Mesodermal cell (in vitro differentiated cells): ENCODE measurements around the gene PWWP2B.

Source experiments
- H3K27ac ChIP-seq: 2 replicates; pipeline ENCODE4 v1.7.0; 2013; ENCODE audit warnings: mild to moderate bottlenecking, low read depth, low read length, moderate library complexity; ENCODE audit not compliant: severe bottlenecking
- H3K36me3 ChIP-seq: 2 replicates; pipeline ENCODE4 v1.7.1; 2013; ENCODE audit warnings: mild to moderate bottlenecking, low read length, moderate library complexity; ENCODE audit not compliant: control insufficient read depth, insufficient read depth
- H3K4me1 ChIP-seq: one replicate; pipeline ENCODE4 v1.7.1; 2013; ENCODE audit warnings: mild to moderate bottlenecking, low read length; ENCODE audit not compliant: insufficient read depth, control insufficient read depth, poor library complexity, severe bottlenecking
- H3K4me3 ChIP-seq: 2 replicates; pipeline ENCODE4 v1.7.0; 2013; ENCODE audit warnings: low read length, control low read depth, mild to moderate bottlenecking; ENCODE audit not compliant: insufficient read depth, poor library complexity, severe bottlenecking; ENCODE audit errors: extremely low read depth
- H3K9me3 ChIP-seq: 2 replicates; pipeline ENCODE4 v1.7.1; 2013; ENCODE audit warnings: mild to moderate bottlenecking, low read length, moderate library complexity; ENCODE audit not compliant: control insufficient read depth
- WGBS, 2 experiments: methylation state at CpG; one replicate each; pipeline ENCODE4 v1.1.5; 2013; ENCODE audit warnings: missing lambda C conversion rate in 2 of 2; ENCODE audit not compliant: insufficient coverage in 2 of 2; 5-methylcytosine and 5-hydroxymethylcytosine counted together

Gene PWWP2B

DNA sequence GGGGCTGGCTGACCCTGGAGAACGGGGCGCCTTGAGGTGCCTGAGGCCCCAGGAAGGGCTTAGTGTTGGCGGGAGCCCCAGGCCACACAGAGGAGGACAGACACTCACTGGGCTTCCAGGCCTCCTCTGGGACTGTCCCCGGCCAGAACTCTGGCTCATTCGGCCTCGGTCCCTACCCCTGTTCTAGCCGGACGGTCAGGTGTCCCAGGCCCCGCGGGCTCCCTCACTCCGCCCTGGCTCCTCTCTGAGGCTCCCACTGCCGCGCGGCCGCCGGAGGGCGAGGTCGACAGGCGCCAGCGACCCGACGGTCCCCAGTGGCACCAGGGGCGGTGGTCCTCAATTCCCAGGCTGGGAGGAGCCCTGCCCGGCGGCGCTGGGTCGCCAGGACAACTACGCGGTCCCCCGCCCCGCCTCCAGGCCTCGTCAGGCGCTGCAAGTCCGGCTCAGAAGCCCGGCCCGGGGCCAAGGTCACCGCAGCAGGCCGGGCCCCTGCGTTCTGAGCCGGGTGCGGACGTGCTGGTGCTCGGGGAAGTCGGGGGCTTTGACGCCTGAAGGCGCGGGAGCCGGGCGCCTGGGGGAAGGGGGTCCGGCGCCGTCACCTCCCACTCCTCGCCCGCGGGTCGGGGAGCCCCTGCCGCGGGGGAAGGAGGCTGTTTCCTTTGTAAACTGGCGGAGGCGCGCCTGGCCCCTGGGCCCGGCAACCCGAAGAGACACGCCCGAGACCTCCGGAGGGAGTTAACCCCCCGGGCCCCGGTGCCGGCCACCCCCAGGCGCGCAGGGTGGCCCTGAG is 1.1 kb upstream of the PWWP2B start:
- peaks cover 11% of the 10 kb centered on the region for H3K4me1 ChIP-seq
- WGBS, 2 experiments = 10 to 11% methylated on average over 70 to 71 of the region's 71 CpGs
- H3K36me3 ChIP-seq = no peaks in the 10 kb centered on the region
- H3K27ac ChIP-seq = peak overlapping the region; percentile 36
- no peaks in the 10 kb centered on the region for H3K9me3 ChIP-seq
- peak overlapping the region; percentile 49 for H3K4me3 ChIP-seq

GRCh38 chr10:132396494-132397035 is 435 bp upstream of the PWWP2B start:
- peaks cover 13% of the 10 kb centered on the region for H3K4me1 ChIP-seq
- no peaks in the 10 kb centered on the region for H3K36me3 ChIP-seq
- peak overlapping the region; percentile 49 for H3K4me3 ChIP-seq
- peak overlapping the region; percentile 36 for H3K27ac ChIP-seq
- WGBS, 2 experiments = 0% methylated on average over 16 to 30 of the region's 80 CpGs
- no peaks in the 10 kb centered on the region for H3K9me3 ChIP-seq

DNA sequence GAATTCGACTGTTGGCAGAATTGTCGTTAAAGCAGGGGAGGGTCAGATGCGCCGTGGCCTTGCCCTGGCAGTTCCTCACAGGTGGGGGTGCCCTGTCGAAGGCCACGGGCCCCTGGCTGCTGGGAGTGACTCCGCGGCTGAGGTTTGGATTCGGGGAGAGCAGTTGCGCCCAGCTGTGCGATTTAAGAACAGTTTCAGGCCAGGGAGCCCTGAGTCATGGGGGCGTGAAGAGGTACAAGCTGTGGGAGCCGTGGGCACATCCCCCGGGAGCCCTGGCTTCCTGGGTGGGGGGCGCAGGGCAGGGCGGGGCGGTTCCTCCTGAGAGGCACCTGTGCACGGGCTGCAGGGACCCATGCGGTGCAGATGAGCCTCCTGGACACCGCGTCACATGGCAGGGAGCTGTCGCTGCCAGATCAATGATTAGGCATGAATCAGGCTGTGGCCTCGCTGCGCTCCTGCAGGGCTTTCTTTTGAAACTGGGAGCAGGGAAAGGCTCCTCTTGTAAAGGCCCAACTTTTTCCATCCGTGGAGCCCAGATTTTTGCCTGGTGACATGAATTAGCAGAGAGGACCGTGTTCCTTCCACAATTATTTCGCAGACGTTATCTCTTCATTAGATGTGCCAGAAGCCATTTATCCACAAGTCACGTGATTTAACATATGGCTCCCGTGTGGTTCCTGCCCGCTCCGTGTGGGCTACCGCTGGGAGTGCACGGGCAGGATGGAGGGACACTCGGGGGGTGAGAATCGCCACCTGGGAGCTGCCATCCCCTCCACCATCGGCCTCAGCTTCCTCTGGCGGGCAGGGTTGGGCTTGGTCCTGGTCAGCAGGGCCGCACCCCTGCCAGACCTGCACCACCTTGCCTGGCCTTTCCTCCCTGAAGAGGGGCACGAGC is 918 bp downstream of the PWWP2B start:
- whole genome bisulfite sequencing, 2 experiments = 47 to 52% methylated on average over 35 to 40 of the region's 40 CpGs
- H3K4me3 ChIP-seq = peak overlapping the region; percentile 66

DNA sequence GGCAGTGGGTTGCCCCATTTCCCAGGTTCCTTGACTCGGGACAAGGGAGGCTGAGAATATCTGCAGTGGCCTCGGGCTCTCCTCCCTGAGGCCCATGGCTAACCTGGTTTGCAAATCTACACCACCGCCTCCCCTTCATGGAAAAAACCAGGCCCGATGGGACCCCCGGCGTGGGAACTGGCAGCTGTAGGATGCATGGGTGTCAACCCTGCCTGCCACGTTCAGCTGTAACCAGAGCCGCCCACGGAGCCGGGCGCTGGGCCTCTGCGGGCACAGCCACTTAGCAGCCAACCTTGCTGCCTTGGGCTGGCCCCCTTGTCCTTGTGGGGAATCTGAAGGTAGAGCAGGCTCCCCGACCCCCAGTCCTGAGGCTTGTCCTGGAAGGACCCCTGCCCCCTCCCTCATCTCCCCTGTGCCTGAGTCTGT is 1.6 kb downstream of the PWWP2B start:
- 90 to 92% methylated on average over 11 to 12 of the region's 13 CpGs for WGBS, 2 experiments
- no peak overlapping the region for H3K27ac ChIP-seq
- no peak overlapping the region for H3K4me3 ChIP-seq
- H3K9me3 ChIP-seq = no peaks in the 10 kb centered on the region
- H3K36me3 ChIP-seq = peaks cover 3% of the 10 kb centered on the region
- peaks cover 13% of the 10 kb centered on the region for H3K4me1 ChIP-seq

More for the DNA sequence above, 918 bp downstream of the PWWP2B start:
- no peak overlapping the region for H3K27ac ChIP-seq
- no peaks in the 10 kb centered on the region for H3K9me3 ChIP-seq
- no peaks in the 10 kb centered on the region for H3K36me3 ChIP-seq
- peaks cover 13% of the 10 kb centered on the region for H3K4me1 ChIP-seq

DNA sequence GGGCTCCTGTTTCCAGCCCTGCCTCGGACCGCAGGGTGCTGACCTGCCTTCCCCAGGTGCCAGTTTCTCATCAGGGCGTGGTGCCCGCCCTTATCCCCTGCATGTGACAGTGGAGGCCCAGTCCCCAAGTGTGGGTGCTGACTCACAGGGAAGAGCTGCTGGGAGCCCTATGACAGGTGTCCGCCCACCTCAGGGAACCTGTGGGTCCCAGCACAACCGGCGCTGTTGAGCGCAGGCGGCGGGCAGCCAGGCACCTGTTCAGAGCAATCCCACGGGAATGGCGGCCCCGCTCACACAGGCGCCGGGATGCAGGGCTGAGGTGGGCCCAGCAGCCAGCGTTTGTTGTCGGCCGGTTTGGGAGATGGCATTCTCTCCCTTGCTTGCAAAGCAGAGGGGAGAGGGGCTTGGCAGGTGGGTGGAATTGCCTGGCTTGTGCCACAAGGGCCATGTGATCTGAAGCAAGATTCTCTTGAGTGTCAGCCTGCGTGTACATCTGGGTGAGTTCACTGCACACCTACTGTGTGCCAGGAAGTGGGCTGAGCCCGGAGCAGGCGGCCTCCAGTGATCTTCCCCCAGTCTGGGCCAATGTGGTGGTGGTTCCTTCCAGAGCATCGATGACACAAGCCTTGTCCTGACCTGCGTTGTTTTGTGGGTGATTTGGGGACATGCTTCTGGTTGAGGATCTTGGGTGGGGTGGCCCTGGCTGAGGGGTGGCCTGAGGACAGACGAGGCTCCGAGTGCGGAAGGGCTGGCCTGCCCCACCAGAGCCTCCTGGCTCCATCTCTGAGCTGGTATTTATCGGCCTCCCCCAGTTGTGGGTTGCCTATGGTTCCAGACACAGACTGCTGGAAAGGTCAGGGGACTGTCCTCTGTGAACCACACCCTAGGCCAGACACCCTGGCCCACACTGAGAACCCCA is 2.4 kb downstream of the PWWP2B start:
- Histone ChIP-seq H3K4me3 (no peak overlapping the region), H3K9me3 (no peaks in the 10 kb centered on the region), H3K27ac (no peak overlapping the region), H3K4me1 (peaks cover 13% of the 10 kb centered on the region), H3K36me3 (peaks cover 5% of the 10 kb centered on the region)
- 93 to 95% methylated on average over 23 to 24 of the region's 27 CpGs for WGBS, 2 experiments

DNA sequence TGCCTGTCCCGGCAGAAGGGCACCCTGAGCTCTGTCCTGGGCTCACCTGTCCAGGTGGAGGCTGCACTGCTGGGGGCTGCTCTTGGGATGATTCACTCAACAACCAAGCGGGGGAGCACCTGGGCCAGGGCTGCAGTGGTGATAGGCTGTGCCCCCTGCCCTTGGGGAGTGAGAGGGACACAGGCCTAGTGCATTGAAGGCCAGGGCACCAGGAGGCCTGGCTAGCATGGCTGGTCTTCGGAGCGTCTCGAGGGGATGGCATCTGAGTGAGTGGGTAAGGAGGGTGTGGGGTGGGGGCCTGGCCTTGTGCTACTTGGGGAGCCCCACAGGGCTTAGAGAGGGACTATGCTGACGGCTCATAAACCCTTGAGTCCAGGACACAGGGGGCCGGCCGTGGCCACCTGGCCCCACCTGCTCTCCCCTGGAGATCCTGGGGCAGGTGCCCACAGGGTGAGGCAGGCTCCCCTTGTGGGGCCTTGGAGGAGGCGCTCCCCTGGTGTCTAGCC is 3.1 kb downstream of the PWWP2B start:
- Histone ChIP-seq H3K4me3 (no peak overlapping the region), H3K27ac (no peak overlapping the region), H3K4me1 (peaks cover 13% of the 10 kb centered on the region), H3K36me3 (peaks cover 12% of the 10 kb centered on the region), H3K9me3 (no peaks in the 10 kb centered on the region)
- WGBS, 2 experiments = 89% methylated on average over 4 to 9 of the region's 9 CpGs

GRCh38 chr10:132400547-132401151 is 3.6 kb downstream of the PWWP2B start:
- Histone ChIP-seq H3K36me3 (peaks cover 15% of the 10 kb centered on the region), H3K4me3 (no peak overlapping the region), H3K9me3 (no peaks in the 10 kb centered on the region), H3K27ac (no peak overlapping the region), H3K4me1 (peaks cover 13% of the 10 kb centered on the region)
- 82 to 83% methylated on average over 16 to 17 of the region's 17 CpGs for WGBS, 2 experiments

DNA sequence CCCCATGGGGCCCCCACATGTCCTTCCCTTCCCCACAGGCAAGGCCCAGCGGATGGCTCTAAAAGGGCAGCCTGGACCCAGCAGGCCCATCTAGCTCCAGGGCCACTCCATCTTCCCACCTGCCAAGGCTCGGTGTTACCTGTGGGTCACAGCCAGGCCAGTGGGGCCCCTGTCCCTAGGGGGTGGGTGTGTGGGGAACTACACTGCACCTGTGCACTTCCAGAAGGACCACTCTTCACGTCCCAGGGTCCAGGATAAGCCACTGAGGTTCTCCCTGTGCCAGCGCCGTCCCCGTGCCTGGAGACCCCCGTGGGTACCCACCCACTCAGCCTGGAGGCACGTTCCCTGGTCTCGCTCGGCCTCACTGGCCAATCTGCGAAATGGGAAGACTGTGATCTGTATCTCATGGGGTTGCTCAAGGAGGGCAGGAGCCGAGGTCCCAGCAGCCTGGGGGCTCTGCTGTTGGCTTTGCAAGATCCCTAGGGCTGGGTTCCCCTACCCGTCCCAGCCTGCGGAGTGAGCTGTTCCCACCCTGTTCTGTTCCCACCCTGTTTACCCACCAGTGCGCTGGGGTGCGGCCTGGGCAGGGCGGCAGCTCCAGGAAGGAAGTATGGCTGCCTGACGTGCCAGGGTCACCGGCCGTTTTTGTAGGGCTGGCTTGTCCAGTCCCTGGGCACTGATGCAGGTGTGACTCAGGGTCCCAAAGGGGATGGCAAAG is 4.6 kb downstream of the PWWP2B start:
- Histone ChIP-seq H3K4me3 (no peak overlapping the region), H3K4me1 (peaks cover 13% of the 10 kb centered on the region), H3K27ac (no peak overlapping the region), H3K9me3 (no peaks in the 10 kb centered on the region), H3K36me3 (peaks cover 22% of the 10 kb centered on the region)
- WGBS, 2 experiments = 95 to 98% methylated on average over 15 to 19 of the region's 20 CpGs

DNA sequence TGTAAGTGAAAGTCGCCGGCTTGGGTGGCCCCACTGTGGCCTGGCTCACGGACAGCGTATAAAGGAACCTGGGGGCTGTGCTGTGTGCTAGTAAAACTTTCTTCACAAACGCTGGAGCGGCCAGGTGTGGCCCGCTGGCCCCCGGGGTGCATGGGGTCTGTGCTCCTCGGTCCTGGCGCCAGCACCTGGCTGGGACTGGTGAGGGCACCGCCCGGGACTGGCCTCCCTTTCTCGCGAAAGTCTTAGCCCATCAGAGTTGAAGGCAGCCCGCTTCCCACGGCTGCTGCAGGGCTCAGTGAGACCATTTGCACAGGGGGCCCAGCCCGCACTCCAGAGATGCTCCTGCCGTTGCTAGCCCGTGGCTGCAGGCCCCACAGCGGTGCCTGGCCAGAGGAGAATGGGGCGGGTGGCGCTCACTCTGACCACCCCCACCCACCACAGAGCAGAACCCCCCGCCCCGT is 5.8 kb downstream of the PWWP2B start:
- Histone ChIP-seq H3K27ac (no peak overlapping the region), H3K4me1 (peaks cover 13% of the 10 kb centered on the region), H3K4me3 (no peak overlapping the region), H3K9me3 (no peaks in the 10 kb centered on the region), H3K36me3 (peaks cover 31% of the 10 kb centered on the region)
- WGBS, 2 experiments = 95% methylated on average over 20 to 23 of the region's 24 CpGs
